GM12873 (cell line): Measurements from ENCODE around the gene EHBP1.
A peak's percentile ranks its signal among the peaks of the same experiment; 100 is the strongest.

ENCODE experiments used
- TF ChIP-seq, protein P1 (sequence below): IDR thresholded peaks from 2 replicates; pipeline ENCODE4 v1.5.1; 2012; ENCODE audit warnings: low read depth, mild to moderate bottlenecking, moderate library complexity, low read length, control low read depth; ENCODE audit not compliant: insufficient read depth; ENCODE audit errors: missing control alignments

The EHBP1 gene

DNA sequence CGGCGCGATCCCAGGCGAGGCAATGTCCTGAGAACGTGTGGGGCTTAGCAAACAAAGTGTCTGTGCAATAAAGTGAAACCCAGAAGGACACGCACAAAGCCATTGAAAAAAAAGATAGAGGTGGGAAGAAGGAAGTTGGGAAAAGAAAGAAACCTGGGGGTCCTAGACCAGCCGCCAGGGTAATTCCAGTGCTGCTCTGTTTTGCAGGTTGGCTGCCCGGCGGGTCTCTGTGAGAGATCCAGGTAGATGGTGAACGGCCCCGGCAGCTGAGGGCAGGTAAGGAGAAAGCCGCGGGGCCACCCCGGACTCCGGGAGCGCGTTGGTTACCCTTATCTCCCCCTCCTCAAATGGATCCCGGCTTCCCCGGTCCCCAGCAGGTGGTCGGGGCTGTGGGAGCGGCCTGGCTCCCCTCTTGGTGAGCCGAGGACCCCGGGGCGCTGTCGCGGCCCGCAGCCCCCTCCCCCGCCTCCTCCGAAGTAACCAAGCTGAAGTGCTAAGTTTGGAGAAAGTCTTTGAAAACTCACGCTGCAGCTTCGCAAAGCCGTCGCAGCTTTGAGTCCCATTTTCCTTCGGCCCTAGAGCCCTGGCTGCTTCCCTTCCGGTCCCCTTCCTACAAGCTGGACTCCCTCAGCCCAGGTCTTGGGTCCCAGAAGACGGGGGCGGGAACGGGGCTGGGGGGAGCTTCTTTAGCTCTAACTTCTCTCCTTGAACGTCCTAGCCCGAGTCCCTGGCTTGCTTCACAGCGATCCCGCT is 345.7 kb downstream of the EHBP1 start:
- TF ChIP-seq, protein P1, sequence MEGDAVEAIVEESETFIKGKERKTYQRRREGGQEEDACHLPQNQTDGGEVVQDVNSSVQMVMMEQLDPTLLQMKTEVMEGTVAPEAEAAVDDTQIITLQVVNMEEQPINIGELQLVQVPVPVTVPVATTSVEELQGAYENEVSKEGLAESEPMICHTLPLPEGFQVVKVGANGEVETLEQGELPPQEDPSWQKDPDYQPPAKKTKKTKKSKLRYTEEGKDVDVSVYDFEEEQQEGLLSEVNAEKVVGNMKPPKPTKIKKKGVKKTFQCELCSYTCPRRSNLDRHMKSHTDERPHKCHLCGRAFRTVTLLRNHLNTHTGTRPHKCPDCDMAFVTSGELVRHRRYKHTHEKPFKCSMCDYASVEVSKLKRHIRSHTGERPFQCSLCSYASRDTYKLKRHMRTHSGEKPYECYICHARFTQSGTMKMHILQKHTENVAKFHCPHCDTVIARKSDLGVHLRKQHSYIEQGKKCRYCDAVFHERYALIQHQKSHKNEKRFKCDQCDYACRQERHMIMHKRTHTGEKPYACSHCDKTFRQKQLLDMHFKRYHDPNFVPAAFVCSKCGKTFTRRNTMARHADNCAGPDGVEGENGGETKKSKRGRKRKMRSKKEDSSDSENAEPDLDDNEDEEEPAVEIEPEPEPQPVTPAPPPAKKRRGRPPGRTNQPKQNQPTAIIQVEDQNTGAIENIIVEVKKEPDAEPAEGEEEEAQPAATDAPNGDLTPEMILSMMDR: no peak

DNA sequence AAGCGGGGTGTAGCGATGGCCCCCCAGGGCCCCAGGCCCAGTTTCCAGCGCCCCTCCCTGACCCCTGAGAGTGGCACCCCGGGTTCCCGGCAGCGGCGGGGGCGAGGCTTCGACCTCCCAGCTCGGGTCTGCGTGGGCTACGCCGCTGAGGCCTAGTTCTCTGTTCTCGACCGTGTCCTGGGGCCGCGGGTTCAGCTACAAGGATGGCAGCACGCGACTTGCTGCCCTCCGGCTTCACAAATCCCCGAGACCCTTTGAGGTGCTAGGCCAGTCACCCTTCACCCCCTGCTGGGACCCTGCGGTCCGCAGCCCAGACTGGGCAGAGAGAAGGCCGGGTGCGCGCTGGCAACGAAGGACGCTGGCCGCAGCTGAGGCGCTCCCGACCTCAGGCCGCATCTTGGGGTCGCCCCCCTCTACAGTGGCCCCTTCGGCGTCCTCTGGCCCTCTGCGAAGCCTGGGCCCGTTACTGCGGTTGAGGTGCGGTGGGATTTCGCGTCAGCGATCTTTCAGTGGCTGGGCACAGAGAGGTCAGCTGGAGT is 346.4 kb downstream of the EHBP1 start:
- TF ChIP-seq, protein P1: no peak

DNA sequence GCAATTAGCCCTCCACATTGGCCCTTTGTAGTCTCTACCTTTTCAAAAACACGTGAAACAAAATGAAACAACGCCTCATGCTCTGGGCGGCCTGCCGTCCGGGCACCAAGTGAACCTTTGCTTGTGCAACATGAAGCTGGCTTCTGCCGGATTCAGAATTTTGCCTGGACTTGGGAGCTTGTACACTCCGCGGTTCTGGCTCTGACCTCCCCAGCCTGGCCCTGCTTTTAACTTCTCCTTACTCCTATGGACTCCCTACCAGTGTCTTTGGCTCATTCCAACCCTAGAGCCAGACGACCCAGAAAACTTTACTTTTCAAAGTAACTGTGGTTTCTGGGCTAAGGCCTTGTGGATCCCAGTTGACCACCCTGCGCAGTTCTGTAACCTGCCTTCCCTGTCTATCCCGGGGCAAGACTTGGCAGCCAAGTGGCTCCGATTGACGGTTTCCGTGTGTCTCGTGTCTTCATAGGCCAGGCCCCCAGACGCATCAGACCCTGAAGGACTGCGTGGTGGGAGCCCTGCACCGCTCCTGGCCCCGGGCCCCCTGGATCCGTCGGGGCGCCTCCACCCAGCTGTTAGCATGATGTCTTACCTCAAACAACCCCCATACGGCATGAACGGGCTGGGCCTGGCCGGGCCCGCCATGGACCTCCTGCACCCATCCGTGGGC is 347.0 kb downstream of the EHBP1 start:
- TF ChIP-seq, protein P1: no peak

DNA sequence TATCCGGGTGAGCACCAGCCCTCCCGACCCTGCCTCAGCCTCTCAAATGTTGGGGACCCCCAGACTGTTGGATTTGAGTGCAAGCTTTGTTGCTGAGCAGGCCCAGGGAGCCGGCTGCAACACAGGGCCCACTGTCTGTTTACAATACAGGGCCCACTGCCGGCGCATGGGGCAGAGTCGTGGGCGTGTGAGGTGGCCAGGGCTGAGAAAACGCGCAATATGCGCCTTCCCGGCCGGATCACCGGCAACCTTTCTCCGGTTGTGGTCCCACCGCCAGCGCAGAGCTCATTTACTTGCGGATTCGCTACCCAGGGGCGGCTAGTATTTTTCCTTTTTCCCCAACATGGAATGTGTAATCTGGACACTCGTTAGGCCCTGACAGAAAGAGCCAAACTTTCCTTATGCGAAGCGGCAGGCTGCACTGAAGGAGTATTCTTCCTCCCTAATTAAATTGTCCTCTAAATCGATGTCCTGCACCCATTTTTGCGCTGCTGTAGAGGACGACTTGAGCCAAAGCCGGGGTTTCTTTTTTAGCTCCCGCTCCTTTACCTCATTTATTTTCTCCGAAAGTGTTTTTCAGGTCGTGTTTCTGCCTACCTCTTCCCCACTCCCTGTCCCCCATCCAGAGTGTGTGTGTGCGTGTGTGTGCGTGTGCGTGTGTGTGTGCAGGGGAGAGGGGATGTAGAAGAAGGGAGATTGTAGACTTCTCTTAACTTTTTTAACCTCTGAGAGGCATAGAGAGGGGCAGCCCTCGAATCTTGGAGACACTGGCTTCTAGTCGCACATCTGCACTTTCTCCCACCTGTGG is 347.8 kb downstream of the EHBP1 start:
- TF ChIP-seq, protein P1: no peak

- TF ChIP-seq, protein P1: peak; percentile 72
Measured at GRCh38 chr2:63053889-63054602, 348.5 kb downstream of the EHBP1 start.

DNA sequence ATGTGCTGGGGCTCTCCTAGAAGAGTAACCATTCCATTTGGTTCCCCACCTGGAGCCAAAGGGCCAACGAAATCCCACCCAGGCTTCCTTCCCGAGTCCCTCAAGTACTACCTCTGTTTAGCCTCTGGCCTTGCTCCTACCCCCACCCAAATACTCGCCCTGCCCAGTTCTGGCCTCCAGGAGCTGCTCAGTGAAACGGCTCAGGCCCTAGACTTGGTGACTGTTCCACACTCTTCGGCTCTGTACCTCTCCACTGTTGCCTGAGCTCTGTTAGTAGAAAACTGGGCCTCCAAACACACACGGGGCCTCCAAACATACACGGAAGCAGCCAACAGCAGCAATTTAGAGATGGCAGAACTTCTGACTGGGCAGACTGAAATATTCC is 349.3 kb downstream of the EHBP1 start:
- TF ChIP-seq, protein P1: no peak
